ENCODE data around the gene COL4A3.

GRCh38 chr2:227252831-227253230, 88.4 kb downstream of the COL4A3 start:
- TF ChIP-seq EZH2 (IDR thresholded peaks at IDR 0.05; ENCODE audit: low read length), result no peak
- TF ChIP-seq CTCF (optimal IDR thresholded peaks at IDR 0.05 in 1 of 3, IDR thresholded peaks at IDR 0.05 in 1 of 3, conservative IDR thresholded peaks at IDR 0.05 in 1 of 3; ENCODE audit: extremely low read depth in 1 of 3, insufficient read depth in 2 of 3, low read length in 3 of 3), result no peak

Data from keratinocyte (primary cell).